ENCODE results near the gene NTM.
A peak's percentile ranks its signal among the peaks of the same experiment; 100 is the strongest.

Gene NTM

DNA sequence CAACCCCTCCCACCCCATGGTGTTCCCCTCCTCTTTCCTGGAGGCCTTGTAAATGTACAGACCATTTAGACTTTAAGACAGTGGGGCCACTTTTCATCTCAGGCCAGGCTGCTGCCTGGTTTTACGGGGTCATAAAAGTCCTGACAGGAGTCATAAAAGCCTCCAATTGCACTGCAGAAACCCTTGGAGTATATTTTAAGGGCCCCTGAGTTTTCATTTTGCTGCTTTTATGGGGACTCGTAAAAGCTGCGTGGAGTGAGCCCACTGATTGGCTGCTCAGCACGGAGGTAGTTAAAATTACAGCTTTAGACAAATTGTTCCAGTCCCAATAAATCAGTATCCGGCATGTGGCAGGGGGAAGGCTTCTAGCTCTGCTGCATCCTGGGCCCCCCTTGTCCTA is 627.6 kb downstream of the NTM start:
- in situ Hi-C loops (cut with HindIII; ENCODE audit: low sequenced_read_pairs) = no loop called here
- DNase-seq (ENCODE audit: low read depth, low spot score) = no peak
- TF ChIP-seq, protein P1, sequence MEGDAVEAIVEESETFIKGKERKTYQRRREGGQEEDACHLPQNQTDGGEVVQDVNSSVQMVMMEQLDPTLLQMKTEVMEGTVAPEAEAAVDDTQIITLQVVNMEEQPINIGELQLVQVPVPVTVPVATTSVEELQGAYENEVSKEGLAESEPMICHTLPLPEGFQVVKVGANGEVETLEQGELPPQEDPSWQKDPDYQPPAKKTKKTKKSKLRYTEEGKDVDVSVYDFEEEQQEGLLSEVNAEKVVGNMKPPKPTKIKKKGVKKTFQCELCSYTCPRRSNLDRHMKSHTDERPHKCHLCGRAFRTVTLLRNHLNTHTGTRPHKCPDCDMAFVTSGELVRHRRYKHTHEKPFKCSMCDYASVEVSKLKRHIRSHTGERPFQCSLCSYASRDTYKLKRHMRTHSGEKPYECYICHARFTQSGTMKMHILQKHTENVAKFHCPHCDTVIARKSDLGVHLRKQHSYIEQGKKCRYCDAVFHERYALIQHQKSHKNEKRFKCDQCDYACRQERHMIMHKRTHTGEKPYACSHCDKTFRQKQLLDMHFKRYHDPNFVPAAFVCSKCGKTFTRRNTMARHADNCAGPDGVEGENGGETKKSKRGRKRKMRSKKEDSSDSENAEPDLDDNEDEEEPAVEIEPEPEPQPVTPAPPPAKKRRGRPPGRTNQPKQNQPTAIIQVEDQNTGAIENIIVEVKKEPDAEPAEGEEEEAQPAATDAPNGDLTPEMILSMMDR (IDR thresholded peaks at IDR 0.05; ENCODE audit: low read depth, low read length) = no peak
- H3K4me3 ChIP-seq (ENCODE audit: low read depth, low read length) = no peak overlapping the region

DNA sequence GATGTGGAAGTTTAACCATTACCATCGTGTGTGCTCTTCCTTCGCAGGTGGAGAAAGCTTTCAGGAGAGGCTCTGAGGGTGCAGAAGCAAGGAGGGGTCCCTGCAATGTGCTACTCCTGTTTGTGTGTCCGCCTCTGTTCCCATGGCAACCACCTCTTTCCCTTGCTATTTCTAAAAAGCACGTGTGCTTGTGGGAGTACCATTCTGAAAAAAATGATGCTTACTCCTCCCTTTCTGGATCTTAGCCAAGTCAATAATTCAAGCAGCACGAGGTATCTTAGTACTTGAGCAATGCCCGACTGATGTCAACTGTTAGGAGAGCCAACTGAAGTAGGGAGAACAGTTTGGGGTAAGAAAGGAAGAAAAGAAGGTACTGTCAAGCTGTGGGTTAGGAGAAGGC is 628.7 kb downstream of the NTM start:
- TF ChIP-seq, protein P1 (IDR thresholded peaks at IDR 0.05; ENCODE audit: low read depth, low read length) = no peak
- DNase-seq (ENCODE audit: low read depth, low spot score) = peak; percentile 29
- H3K4me3 ChIP-seq (ENCODE audit: low read depth, low read length) = no peak overlapping the region
- in situ Hi-C loops (cut with HindIII; ENCODE audit: low sequenced_read_pairs) = no loop called here

DNA sequence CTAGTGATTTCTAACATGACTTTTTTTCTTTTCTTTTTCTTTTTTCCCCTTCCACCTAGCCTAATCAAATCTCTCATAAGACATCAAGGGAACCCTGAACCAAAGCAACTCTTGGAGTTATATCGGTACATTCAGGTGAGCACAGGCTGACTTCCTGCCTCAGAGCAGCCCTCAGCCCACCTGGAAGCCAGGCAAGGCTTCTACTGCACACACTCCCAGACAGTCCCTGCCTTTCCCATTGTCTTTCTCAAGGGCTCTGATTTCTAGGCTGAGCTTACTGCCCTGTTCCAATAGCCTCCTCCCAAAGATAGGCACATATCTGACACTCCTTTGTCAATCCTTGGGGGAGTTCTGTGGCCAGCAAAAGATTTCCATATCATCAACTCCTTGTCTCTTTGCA is 629.5 kb downstream of the NTM start:
- no peak for DNase-seq (ENCODE audit: low read depth, low spot score)
- TF ChIP-seq, protein P1 (IDR thresholded peaks at IDR 0.05; ENCODE audit: low read depth, low read length) = no peak
- in situ Hi-C loops (cut with HindIII; ENCODE audit: low sequenced_read_pairs) = no loop called here
- no peak overlapping the region for H3K4me3 ChIP-seq (ENCODE audit: low read depth, low read length)

DNA sequence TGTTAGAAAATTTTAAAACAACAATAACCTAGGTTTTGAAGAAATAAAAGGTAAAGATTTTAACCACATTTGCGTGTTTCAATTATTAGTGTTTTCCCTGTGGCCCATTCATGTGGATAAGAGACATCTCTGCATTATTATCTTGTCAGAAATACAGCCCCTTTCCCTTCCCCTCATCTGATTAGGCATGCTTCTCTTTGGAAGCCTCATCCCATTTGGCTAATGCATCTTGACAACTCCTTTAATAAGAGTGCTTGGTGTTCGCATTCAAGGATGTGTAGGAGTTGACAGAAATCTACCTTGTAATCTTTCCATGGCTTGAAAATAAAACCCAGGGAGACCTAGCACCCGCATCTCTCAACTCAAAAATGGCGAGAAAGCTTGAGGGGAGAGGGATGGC is 635.5 kb downstream of the NTM start:
- in situ Hi-C loops (cut with HindIII; ENCODE audit: low sequenced_read_pairs) = no loop called here
- H3K4me3 ChIP-seq (ENCODE audit: low read depth, low read length) = no peak overlapping the region
- no peak for DNase-seq (ENCODE audit: low read depth, low spot score)
- TF ChIP-seq, protein P1 (IDR thresholded peaks at IDR 0.05; ENCODE audit: low read depth, low read length) = no peak

DNA sequence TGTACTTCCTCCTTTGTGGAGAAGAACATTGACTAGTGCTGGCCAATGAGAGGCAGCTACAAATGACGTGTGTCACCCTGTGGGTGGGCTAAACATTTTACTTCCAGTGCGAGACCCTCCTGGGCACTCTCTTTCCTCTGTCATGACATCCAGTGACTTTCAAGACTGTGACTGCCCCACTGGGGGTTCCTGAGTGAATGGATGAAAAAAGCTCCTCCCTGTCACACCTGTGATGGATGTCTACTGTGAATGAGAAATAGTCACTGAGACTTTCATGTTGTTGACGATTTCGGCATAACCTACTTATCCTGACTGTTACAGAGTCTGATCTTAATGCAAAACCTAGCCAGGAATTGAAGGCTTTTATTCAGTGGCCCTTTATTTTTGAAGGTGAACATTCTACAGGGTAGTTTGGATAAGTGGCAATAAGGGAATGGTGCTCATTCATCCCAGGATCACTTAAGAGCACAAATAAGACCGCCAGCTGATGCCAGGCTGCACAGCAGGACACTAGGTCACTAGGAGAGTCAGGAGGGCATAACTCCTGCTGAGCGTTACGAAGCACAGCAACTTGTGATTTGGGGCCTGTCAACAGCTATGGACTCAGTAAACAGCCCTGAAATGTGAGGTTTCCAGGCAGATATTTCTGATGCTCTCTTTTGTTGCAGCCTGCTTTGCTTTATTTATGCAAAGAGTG is 636.6 kb downstream of the NTM start:
- TF ChIP-seq, protein P1 (IDR thresholded peaks at IDR 0.05; ENCODE audit: low read depth, low read length) = no peak
- no peak for DNase-seq (ENCODE audit: low read depth, low spot score)
- in situ Hi-C loops (cut with HindIII; ENCODE audit: low sequenced_read_pairs) = no loop called here
- H3K4me3 ChIP-seq (ENCODE audit: low read depth, low read length) = no peak overlapping the region

DNA sequence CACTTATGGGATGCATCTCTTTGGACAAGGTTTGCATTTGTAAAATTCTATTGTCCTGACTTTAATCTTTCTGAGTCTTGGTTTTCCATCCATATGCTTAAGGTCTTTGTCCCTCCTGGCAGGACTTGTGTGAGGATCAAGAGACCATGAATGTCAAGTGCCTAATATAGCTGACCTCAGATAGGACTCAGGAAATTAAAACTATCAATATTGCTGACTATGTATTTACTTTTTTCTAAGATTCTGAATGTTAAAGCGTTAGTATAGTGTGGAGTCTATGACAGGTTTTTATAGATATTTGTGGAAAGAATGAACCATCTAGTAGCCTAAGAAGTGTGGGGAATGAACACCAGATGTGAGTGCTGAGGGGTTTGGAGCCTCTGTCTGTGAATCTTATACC is 637.8 kb downstream of the NTM start:
- H3K4me3 ChIP-seq (ENCODE audit: low read depth, low read length) = no peak overlapping the region
- TF ChIP-seq, protein P1 (IDR thresholded peaks at IDR 0.05; ENCODE audit: low read depth, low read length) = no peak
- DNase-seq (ENCODE audit: low read depth, low spot score) = no peak
- in situ Hi-C loops (cut with HindIII; ENCODE audit: low sequenced_read_pairs) = no loop called here

Data from astrocyte of the spinal cord (primary cell).